DND-41 (cell line): ENCODE measurements around the gene LRRC28.

Experiments used
- ATAC-seq: fragments of 200-7000 bp; cut with Tn5 transposase; 3 replicates; pipeline ENCODE4 v1.9.1; 2021; ENCODE audit warnings: low read depth; ENCODE audit not compliant: insufficient read depth
- DNase-seq: peaks from one replicate; pipeline ENCODE4 v3.0.0-alpha.2; 2020
- H2AFZ ChIP-seq: 2 replicates; pipeline ENCODE4 v1.6.0; 2012; ENCODE audit warnings: low read depth, low read length
- H3K27ac ChIP-seq: 2 replicates; pipeline ENCODE4 v1.5.1; 2012; ENCODE audit warnings: low read length, inconsistent platforms
- H3K27me3 ChIP-seq: fragments of 200-600 bp; sonication (generic); 2 replicates; pipeline ENCODE4 v1.6.0; 2012; ENCODE audit warnings: low read length, mild to moderate bottlenecking, inconsistent platforms; ENCODE audit not compliant: insufficient read depth, poor library complexity
- H3K36me3 ChIP-seq: 2 replicates; pipeline ENCODE4 v1.5.1; 2012; ENCODE audit warnings: low read length, inconsistent platforms; ENCODE audit not compliant: insufficient read depth
- H3K4me1 ChIP-seq: 2 replicates; pipeline ENCODE4 v1.5.1; 2012; ENCODE audit warnings: mild to moderate bottlenecking, low read length; ENCODE audit not compliant: insufficient read depth
- H3K4me2 ChIP-seq: 2 replicates; pipeline ENCODE4 v1.6.0; 2012; ENCODE audit warnings: mild to moderate bottlenecking, moderate library complexity, low read length, inconsistent platforms; ENCODE audit not compliant: insufficient read depth
- H3K4me3 ChIP-seq, 2 experiments: fragments of 200-600 bp in 1 of 2; shearing (Covaris generic) in 1 of 2; 2 replicates each; pipeline ENCODE4 v1.5.1; 2012 to 2016; ENCODE audit warnings: inconsistent platforms in 2 of 2, low read length in 2 of 2, mild to moderate bottlenecking in 2 of 2, low read depth in 1 of 2, moderate library complexity in 1 of 2
- H3K79me2 ChIP-seq: 2 replicates; pipeline ENCODE4 v1.6.0; 2012; ENCODE audit warnings: low read length, inconsistent platforms; ENCODE audit not compliant: insufficient read depth
- H3K9ac ChIP-seq: 2 replicates; pipeline ENCODE4 v1.6.0; 2012; ENCODE audit warnings: low read depth, mild to moderate bottlenecking, inconsistent platforms, low read length, moderate library complexity
- H3K9me3 ChIP-seq: 2 replicates; pipeline ENCODE4 v1.5.1; 2012; ENCODE audit warnings: low read length, moderate library complexity, mild to moderate bottlenecking, inconsistent platforms; ENCODE audit not compliant: insufficient read depth, severe bottlenecking
- H4K20me1 ChIP-seq: 2 replicates; pipeline ENCODE4 v1.6.0; 2012; ENCODE audit warnings: low read length; ENCODE audit not compliant: insufficient read depth
- CTCF ChIP-seq: IDR thresholded peaks from 2 replicates; pipeline ENCODE4 v1.5.1; 2012; ENCODE audit warnings: borderline replicate concordance, low read length, moderate library complexity, mild to moderate bottlenecking; ENCODE audit not compliant: poor library complexity, severe bottlenecking; ENCODE audit errors: extremely low read depth
- EZH2 ChIP-seq: IDR thresholded peaks from 3 replicates; pipeline ENCODE4 v1.6.1; 2012; ENCODE audit warnings: borderline replicate concordance, low read depth, mild to moderate bottlenecking, moderate library complexity, low read length, inconsistent platforms; ENCODE audit not compliant: severe bottlenecking

LRRC28 gene

GRCh38 chr15:99344639-99345038 lies 93.4 kb downstream of the LRRC28 start:
- peaks cover 14% of the 10 kb centered on the region; the same call in 1 of the 2 replicates for H3K36me3 ChIP-seq
- TF ChIP-seq EZH2 (no peak), CTCF (no peak)
- H3K4me2 ChIP-seq = no peak overlapping the region
- no peak overlapping the region for H3K4me3 ChIP-seq
- DNase-seq = no peak
- ATAC-seq = no peak
- no peaks in the 10 kb centered on the region for H3K27me3 ChIP-seq
- H3K9ac ChIP-seq = no peak overlapping the region
- no peaks in the 10 kb centered on the region for H3K9me3 ChIP-seq
- no peak overlapping the region for H3K27ac ChIP-seq
- no peaks in the 10 kb centered on the region for H3K4me1 ChIP-seq
- H4K20me1 ChIP-seq = no peaks in the 10 kb centered on the region
- H2AFZ ChIP-seq = no peak overlapping the region
- no peaks in the 10 kb centered on the region for H3K79me2 ChIP-seq

- Histone ChIP-seq H3K79me2 (no peaks in the 10 kb centered on the region), H3K4me3 (no peak overlapping the region), H3K9me3 (no peaks in the 10 kb centered on the region), H2AFZ (no peak overlapping the region), H3K4me2 (no peak overlapping the region), H3K27me3 (no peaks in the 10 kb centered on the region), H4K20me1 (no peaks in the 10 kb centered on the region), H3K9ac (no peak overlapping the region), H3K4me1 (no peaks in the 10 kb centered on the region), H3K27ac (no peak overlapping the region), H3K36me3 (peaks cover 14% of the 10 kb centered on the region; the same call in 1 of the 2 replicates)
- TF ChIP-seq EZH2 (no peak), CTCF (no peak)
- DNase-seq (no peak), ATAC-seq (no peak)
Observed at GRCh38 chr15:99345242-99345641, 94.0 kb downstream of the LRRC28 start.

- H3K27ac ChIP-seq = no peak overlapping the region
- no peak overlapping the region for H3K4me3 ChIP-seq
- no peak overlapping the region for H2AFZ ChIP-seq
- no peak overlapping the region for H3K4me2 ChIP-seq
- TF ChIP-seq CTCF = no peak
- no peak for TF ChIP-seq EZH2
- no peaks in the 10 kb centered on the region for H3K4me1 ChIP-seq
- H3K79me2 ChIP-seq = no peaks in the 10 kb centered on the region
- no peaks in the 10 kb centered on the region for H4K20me1 ChIP-seq
- H3K9me3 ChIP-seq = no peaks in the 10 kb centered on the region
- no peak overlapping the region for H3K9ac ChIP-seq
- H3K36me3 ChIP-seq = peaks cover 14% of the 10 kb centered on the region; the same call in 1 of the 2 replicates
- no peak for ATAC-seq
- H3K27me3 ChIP-seq = no peaks in the 10 kb centered on the region
- DNase-seq = no peak
Observed at GRCh38 chr15:99345832-99346462, 94.7 kb downstream of the LRRC28 start.

- H3K27ac ChIP-seq = no peak overlapping the region
- H3K79me2 ChIP-seq = no peaks in the 10 kb centered on the region
- TF ChIP-seq CTCF (no peak), EZH2 (no peak)
- no peak overlapping the region for H2AFZ ChIP-seq
- no peak overlapping the region for H3K9ac ChIP-seq
- H3K4me2 ChIP-seq = no peak overlapping the region
- H3K9me3 ChIP-seq = no peaks in the 10 kb centered on the region
- no peaks in the 10 kb centered on the region for H3K4me1 ChIP-seq
- peaks cover 8% of the 10 kb centered on the region; the same call in 1 of the 2 replicates for H3K36me3 ChIP-seq
- no peak for ATAC-seq
- no peak overlapping the region for H3K4me3 ChIP-seq
- H4K20me1 ChIP-seq = no peaks in the 10 kb centered on the region
- DNase-seq = no peak
- H3K27me3 ChIP-seq = no peaks in the 10 kb centered on the region
Observed at GRCh38 chr15:99347574-99347973, 96.3 kb downstream of the LRRC28 start.
